Activated CD8-positive, alpha-beta memory T cell treated with anti-CD3 and anti-CD28 coated beads, Interleukin-2, amount 10 ng/mL, durations not matched to agents 7 days and 5 days (primary cell): ENCODE data around the gene FABP7. TPM values are rescaled to one million over a fixed set of nuclear protein-coding genes. Genes with fewer than 3 reads are reported as not detected.

ENCODE experiments used
- total RNA-seq, 2 experiments: library from RNA; stranded (reverse); gene quantifications; one replicate each; pipeline ENCODE4 v1.2.3, GENCODE V29; 2021

Gene FABP7
- total RNA-seq, 2 experiments from 2014 or later, result not detected

Other genes starting within 250 kb of the FABP7 start
- gene PKIB, start 169.3 kb upstream of the FABP7 start, total RNA-seq, result under 1 TPM; 0.47 to 0.91 TPM
- under 1 TPM in 1 of 2 experiments, not detected in 1; 0.52 TPM for gene SMPDL3A, start 9.5 kb downstream of the FABP7 start, total RNA-seq
- not detected for gene CLVS2, start 216.5 kb downstream of the FABP7 start, total RNA-seq